Measurements from ENCODE around the gene DOCK1. TPM values are rescaled to one million over a fixed set of nuclear protein-coding genes. Genes with fewer than 3 reads are reported as not detected.

Gene DOCK1
- polyA plus RNA-seq, 1 experiment, result 37.9 TPM

DNA sequence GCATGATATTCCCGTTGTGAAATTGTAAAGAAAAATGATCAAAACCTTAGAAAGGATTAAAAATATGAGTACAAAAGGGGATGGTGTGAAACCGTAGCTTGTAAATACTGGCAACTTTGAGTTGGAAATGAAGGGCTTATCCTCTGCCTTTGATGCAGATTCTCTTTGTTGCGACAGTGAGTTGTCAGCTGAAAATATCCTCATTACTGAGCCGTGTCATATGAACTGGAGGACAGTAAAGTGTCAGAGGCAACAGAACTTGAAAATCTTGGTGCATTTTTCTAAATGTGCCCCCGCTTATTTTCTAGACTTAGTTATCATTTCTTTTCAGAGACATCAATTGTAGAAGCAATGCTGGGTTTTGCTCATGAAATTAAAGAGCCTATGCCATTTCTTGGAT, 473.4 kb downstream of the DOCK1 start:
- CTCF ChIA-PET, result interaction anchor here (1.4 kb wide), 1 partner anchor 24 kb away, joined by 4 read pairs; no protein-coding TSS in a partner anchor
- no peak for DNase-seq (ENCODE audit: low read depth, low spot score)
- Histone ChIP-seq H3K9me3 (ENCODE audit: control insufficient read depth, insufficient read depth, low read length) (no peaks in the 10 kb centered on the region), H3K27me3 (ENCODE audit: control insufficient read depth, insufficient read depth, low read length) (no peaks in the 10 kb centered on the region), H3K27ac (ENCODE audit: low read depth, low read length) (no peak overlapping the region), H3K4me3 (ENCODE audit: low read depth, low read length) (no peak overlapping the region)
- TF ChIP-seq, protein P1, sequence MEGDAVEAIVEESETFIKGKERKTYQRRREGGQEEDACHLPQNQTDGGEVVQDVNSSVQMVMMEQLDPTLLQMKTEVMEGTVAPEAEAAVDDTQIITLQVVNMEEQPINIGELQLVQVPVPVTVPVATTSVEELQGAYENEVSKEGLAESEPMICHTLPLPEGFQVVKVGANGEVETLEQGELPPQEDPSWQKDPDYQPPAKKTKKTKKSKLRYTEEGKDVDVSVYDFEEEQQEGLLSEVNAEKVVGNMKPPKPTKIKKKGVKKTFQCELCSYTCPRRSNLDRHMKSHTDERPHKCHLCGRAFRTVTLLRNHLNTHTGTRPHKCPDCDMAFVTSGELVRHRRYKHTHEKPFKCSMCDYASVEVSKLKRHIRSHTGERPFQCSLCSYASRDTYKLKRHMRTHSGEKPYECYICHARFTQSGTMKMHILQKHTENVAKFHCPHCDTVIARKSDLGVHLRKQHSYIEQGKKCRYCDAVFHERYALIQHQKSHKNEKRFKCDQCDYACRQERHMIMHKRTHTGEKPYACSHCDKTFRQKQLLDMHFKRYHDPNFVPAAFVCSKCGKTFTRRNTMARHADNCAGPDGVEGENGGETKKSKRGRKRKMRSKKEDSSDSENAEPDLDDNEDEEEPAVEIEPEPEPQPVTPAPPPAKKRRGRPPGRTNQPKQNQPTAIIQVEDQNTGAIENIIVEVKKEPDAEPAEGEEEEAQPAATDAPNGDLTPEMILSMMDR (IDR thresholded peaks at IDR 0.05; ENCODE audit: low read depth, low read length), result no peak
- POLR2A ChIA-PET, result no interaction called here

DNA sequence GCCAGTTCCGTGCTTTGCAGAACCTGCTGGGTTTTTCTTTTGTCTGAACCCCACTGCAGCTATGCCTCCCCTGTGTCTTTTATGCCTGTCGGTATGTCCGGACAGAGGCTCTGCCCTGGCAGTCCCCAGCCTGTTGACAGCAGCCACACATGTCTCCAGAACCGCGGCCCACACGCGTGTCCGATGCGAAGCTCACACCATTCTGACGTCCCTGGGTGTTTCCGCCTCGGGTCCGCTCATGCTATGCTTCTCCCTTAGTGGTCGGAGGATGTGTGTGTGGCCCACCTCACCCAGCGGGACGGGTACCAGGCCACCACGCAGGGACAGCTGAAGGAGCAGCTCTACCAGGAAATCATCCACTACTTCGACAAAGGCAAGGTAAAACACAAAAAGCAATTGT, 479.3 kb downstream of the DOCK1 start:
- DNase-seq (ENCODE audit: low read depth, low spot score), result no peak
- POLR2A ChIA-PET, result no interaction called here

DNA sequence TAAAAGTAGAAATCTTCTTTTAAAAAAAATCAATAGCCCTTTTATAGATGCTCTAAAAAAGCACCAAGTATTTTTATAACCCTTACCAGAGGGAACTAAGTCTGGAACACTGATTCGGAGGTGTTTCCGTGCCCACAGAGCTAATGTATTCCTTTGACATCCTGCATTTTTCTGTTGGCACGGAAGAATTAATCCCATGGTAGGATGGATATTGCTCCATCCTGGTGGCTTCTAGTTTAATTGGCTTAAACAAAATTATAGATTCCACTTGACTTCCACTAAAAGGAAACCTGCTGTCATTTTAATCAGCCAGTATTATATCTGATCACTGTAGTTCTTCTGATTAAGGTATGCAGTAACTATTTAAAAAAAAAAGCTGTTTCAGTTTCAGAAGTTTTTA, 479.8 kb downstream of the DOCK1 start:
- no peaks in the 10 kb centered on the region for H3K9me3 ChIP-seq (ENCODE audit: control insufficient read depth, insufficient read depth, low read length)
- no peaks in the 10 kb centered on the region for H3K27me3 ChIP-seq (ENCODE audit: control insufficient read depth, insufficient read depth, low read length)
- no peak for DNase-seq (ENCODE audit: low read depth, low spot score)
- CTCF ChIA-PET, result no interaction called here
- H3K27ac ChIP-seq (ENCODE audit: low read depth, low read length), result no peak overlapping the region
- TF ChIP-seq, protein P1 (IDR thresholded peaks at IDR 0.05; ENCODE audit: low read depth, low read length), result no peak
- H3K4me3 ChIP-seq (ENCODE audit: low read depth, low read length), result no peak overlapping the region
- POLR2A ChIA-PET, result no interaction called here

More for the DNA sequence above, 479.3 kb downstream of the DOCK1 start:
- no peaks in the 10 kb centered on the region for H3K9me3 ChIP-seq (ENCODE audit: control insufficient read depth, insufficient read depth, low read length)
- no peak overlapping the region for H3K4me3 ChIP-seq (ENCODE audit: low read depth, low read length)
- H3K27me3 ChIP-seq (ENCODE audit: control insufficient read depth, insufficient read depth, low read length), result no peaks in the 10 kb centered on the region
- no peak overlapping the region for H3K27ac ChIP-seq (ENCODE audit: low read depth, low read length)
- TF ChIP-seq, protein P1 (IDR thresholded peaks at IDR 0.05; ENCODE audit: low read depth, low read length), result no peak
- CTCF ChIA-PET, result no interaction called here

DNA sequence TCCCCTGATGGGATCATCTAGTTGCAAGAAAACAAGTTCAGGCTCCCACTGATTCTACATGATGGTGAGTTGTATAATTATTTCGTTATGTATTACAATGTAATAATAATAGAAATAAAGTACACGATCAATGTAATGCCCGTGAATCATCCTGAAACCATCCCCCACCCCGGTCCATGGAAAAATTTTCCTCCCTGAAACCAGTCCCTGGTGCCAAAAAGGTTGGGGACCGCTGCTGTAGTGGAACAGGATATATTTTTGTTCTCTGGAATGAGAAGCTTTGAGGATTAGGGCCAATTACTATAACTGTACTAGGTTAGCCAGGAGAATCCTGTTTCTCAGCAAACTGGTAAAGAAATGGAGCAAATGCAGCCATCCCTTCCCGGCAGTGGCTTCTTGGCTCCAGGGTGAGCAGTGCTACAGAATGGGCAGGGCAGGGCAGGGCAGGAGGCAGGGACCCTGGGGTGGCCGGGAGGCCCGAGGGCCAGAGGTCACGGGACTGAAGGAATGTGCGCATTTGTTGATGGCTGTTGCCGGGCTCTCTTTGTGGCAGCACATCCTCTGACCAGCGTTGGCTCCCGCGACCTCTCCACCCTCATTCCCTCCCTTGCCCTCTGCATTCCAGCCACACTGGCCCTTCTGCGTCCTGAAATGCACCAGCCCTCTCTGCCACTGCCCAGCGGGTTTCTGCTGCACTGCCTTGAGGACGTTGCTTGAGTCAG, 481.5 kb downstream of the DOCK1 start:
- CTCF ChIA-PET, result no interaction called here
- no peaks in the 10 kb centered on the region for H3K27me3 ChIP-seq (ENCODE audit: control insufficient read depth, insufficient read depth, low read length)
- POLR2A ChIA-PET, result no interaction called here
- H3K4me3 ChIP-seq (ENCODE audit: low read depth, low read length), result no peak overlapping the region
- H3K9me3 ChIP-seq (ENCODE audit: control insufficient read depth, insufficient read depth, low read length), result no peaks in the 10 kb centered on the region
- DNase-seq (ENCODE audit: low read depth, low spot score), result no peak
- TF ChIP-seq, protein P1 (IDR thresholded peaks at IDR 0.05; ENCODE audit: low read depth, low read length), result no peak
- H3K27ac ChIP-seq (ENCODE audit: low read depth, low read length), result no peak overlapping the region

DNA sequence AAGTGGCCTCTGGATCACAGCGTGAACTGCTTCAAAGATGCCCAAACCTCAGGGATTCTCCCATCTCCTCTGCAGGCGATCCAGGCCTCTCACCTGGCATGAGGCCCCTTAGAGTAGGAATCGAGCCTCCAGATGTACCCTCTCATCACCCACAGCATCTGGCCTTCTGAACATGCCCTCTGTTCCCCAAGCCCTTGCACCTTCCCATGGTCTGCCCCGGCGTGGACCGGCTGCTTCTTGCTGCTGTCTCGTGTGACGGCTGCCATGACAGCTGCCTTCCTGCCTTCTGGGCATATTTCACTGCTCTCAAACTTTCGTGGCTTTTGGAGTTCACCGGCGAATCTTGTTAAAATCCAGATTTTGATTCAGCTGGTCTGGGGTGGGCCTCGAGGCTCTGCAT, 486.6 kb downstream of the DOCK1 start:
- no peak for DNase-seq (ENCODE audit: low read depth, low spot score)
- no peak overlapping the region for H3K4me3 ChIP-seq (ENCODE audit: low read depth, low read length)
- ChIA-PET POLR2A (no interaction called here), CTCF (no interaction called here)
- H3K27me3 ChIP-seq (ENCODE audit: control insufficient read depth, insufficient read depth, low read length), result no peaks in the 10 kb centered on the region
- TF ChIP-seq, protein P1 (IDR thresholded peaks at IDR 0.05; ENCODE audit: low read depth, low read length), result no peak
- H3K9me3 ChIP-seq (ENCODE audit: control insufficient read depth, insufficient read depth, low read length), result no peaks in the 10 kb centered on the region
- no peak overlapping the region for H3K27ac ChIP-seq (ENCODE audit: low read depth, low read length)

Data from AG04450 (cell line).